Measurements from ENCODE around the gene TCF23.
"Not testable (repeated sequence)": the region's sequence is repeated elsewhere in the genome, so short reads cannot be mapped to it uniquely, and the experiment has no call there.

TCF23 gene

GRCh38 chr2:27191070-27191829 lies 42.4 kb downstream of the TCF23 start:
- DNase-seq, result peak; percentile 51

- no peak for DNase-seq
Measured at GRCh38 chr2:27194538-27195354, 45.9 kb downstream of the TCF23 start.

- not testable (repeated sequence) for DNase-seq
Measured at GRCh38 chr2:27195799-27196198, 47.0 kb downstream of the TCF23 start.

GRCh38 chr2:27198068-27198467 lies 49.3 kb downstream of the TCF23 start:
- not testable (repeated sequence) for DNase-seq

GRCh38 chr2:27198627-27199026 lies 49.8 kb downstream of the TCF23 start:
- no peak for DNase-seq

- DNase-seq, result no peak
Measured at GRCh38 chr2:27199241-27199640, 50.4 kb downstream of the TCF23 start.

GRCh38 chr2:27201675-27202074 lies 52.9 kb downstream of the TCF23 start:
- no peak for DNase-seq

GRCh38 chr2:27202854-27203253 lies 54.0 kb downstream of the TCF23 start:
- no peak for DNase-seq

GRCh38 chr2:27203741-27204140 lies 54.9 kb downstream of the TCF23 start:
- DNase-seq, result no peak

GRCh38 chr2:27204566-27204965 lies 55.8 kb downstream of the TCF23 start:
- DNase-seq, result no peak

- no peak for DNase-seq
Measured at GRCh38 chr2:27205206-27205605, 56.4 kb downstream of the TCF23 start.

GRCh38 chr2:27206346-27206745 lies 57.5 kb downstream of the TCF23 start:
- no peak for DNase-seq
